ENCODE measurements around the gene FBRSL1. TPM values are rescaled to one million over a fixed set of nuclear protein-coding genes. Genes with fewer than 3 reads are reported as not detected.
A peak's percentile ranks its signal among the peaks of the same experiment; 100 is the strongest.

The FBRSL1 gene
- total and polyA plus RNA-seq, 9 of the 15 experiments (the other 6 are each of a cell fraction or from before 2014, with no cell fraction given) = 0.24 to 129 (median 7.3) TPM

- TF ChIP-seq E2F8 (IDR thresholded peaks at IDR 0.05; ENCODE audit: low read depth, partially characterized antibody) (peak; percentile 64), NFYB (IDR thresholded peaks at IDR 0.05; ENCODE audit: extremely low read depth, insufficient read length) (no peak), LEF1 (IDR thresholded peaks at IDR 0.05) (peak; percentile 94), PHB (CRISPR knock-in tag; IDR thresholded peaks at IDR 0.05) (no peak), GABPB1 (CRISPR knock-in tag; IDR thresholded peaks at IDR 0.05) (no peak; the same call in 1 of the 2 replicates), RFX5 (IDR thresholded peaks at IDR 0.05; ENCODE audit: low read depth, low read length) (no peak), SAP30 (IDR thresholded peaks at IDR 0.05; ENCODE audit: borderline replicate concordance, insufficient read depth, low read depth, low read length, poor library complexity, severe bottlenecking) (no peak), ZNF707 (CRISPR knock-in tag; conservative IDR thresholded peaks at IDR 0.05) (no peak), ZNF449 (CRISPR knock-in tag; IDR thresholded peaks at IDR 0.05) (no peak), MTA3 (IDR thresholded peaks at IDR 0.05; ENCODE audit: borderline replicate concordance) (peak; percentile 68; the same call in 1 of the 2 replicates), CTCF (IDR thresholded peaks at IDR 0.05 in 2 of 3, conservative IDR thresholded peaks at IDR 0.05 in 1 of 3; ENCODE audit: insufficient read depth in 2 of 3, low read depth in 1 of 3, low read length in 3 of 3) (no peak), ZNF316 (IDR thresholded peaks at IDR 0.05) (peak; percentile 82), ARNT (IDR thresholded peaks at IDR 0.05) (peak; percentile 81 to 82; a peak in 3 of 4 replicates), MXI1 (IDR thresholded peaks at IDR 0.05; ENCODE audit: low read depth, low read length) (0 out of 2 replicates have a peak, but pooled peaks have one; percentile 21), CTBP1 (IDR thresholded peaks at IDR 0.05; ENCODE audit: borderline replicate concordance) (peak; percentile 86), SNAPC5 (CRISPR knock-in tag; IDR thresholded peaks at IDR 0.05) (no peak), HDGF (IDR thresholded peaks at IDR 0.05) (no peak), ZNF639 (CRISPR knock-in tag; conservative IDR thresholded peaks at IDR 0.05 in 1 of 2, IDR thresholded peaks at IDR 0.05 in 1 of 2) (peak in 1 of 2 experiments; percentile 57; a peak in 1 of 4 replicates), TARDBP (IDR thresholded peaks at IDR 0.05) (peak; percentile 95)
Measured at GRCh38 chr12:132471011-132471857, 18.7 kb upstream of the FBRSL1 start (continued).
